ENCODE measurements around the gene NMU.

GRCh38 chr4:55611358-55612059 is 24.6 kb downstream of the NMU start:
- no peak for TF ChIP-seq EZH2 (IDR thresholded peaks at IDR 0.05; ENCODE audit: insufficient read depth, poor library complexity, severe bottlenecking)
- TF ChIP-seq EZH2phosphoT487 (IDR thresholded peaks at IDR 0.05; ENCODE audit: insufficient read depth, low read depth) = no peak
